BLaER1 treated with 17β-estradiol and CSF1 and Interleukin-3, amounts not matched to agents 10 nM and 100 nM (cell line): ENCODE data around the gene C14orf180.
A peak's percentile ranks its signal among the peaks of the same experiment; 100 is the strongest.

Experiments
- H3K27ac ChIP-seq, 11 experiments: shearing (Covaris generic); formaldehyde crosslinking; 2 replicates each; pipeline ENCODE4 v1.8.1; 2022
- H3K27me3 ChIP-seq, 11 experiments: shearing (Covaris generic); formaldehyde crosslinking; 2 replicates each; pipeline ENCODE4 v1.8.1; 2022
- H3K36me3 ChIP-seq, 11 experiments: shearing (Covaris generic); formaldehyde crosslinking; 2 replicates each; pipeline ENCODE4 v1.8.1; 2022
- H3K4me1 ChIP-seq, 10 experiments: shearing (Covaris generic); formaldehyde crosslinking; 2 replicates each; pipeline ENCODE4 v1.8.1; 2022
- H3K4me2 ChIP-seq, 11 experiments: shearing (Covaris generic); formaldehyde crosslinking; 2 replicates each; pipeline ENCODE4 v1.8.1; 2022
- H3K4me3 ChIP-seq, 10 experiments: shearing (Covaris generic); formaldehyde crosslinking; 2 replicates each; pipeline ENCODE4 v1.8.1; 2022
- H3K9ac ChIP-seq, 11 experiments: shearing (Covaris generic); formaldehyde crosslinking; 2 replicates each; pipeline ENCODE4 v1.8.1; 2022
- H3K9me3 ChIP-seq, 11 experiments: shearing (Covaris generic); formaldehyde crosslinking; replicated peaks in 1 of 11; 2 replicates each; pipeline ENCODE4 v1.8.1; 2022
- H4K20me1 ChIP-seq, 11 experiments: shearing (Covaris generic); formaldehyde crosslinking; 2 replicates each; pipeline ENCODE4 v1.8.1; 2022
- Cebpa-rat ChIP-seq, 11 experiments: shearing (Covaris generic); IDR thresholded peaks; 2 replicates each; pipeline ENCODE4 v1.8.1; 2022

Gene C14orf180

DNA sequence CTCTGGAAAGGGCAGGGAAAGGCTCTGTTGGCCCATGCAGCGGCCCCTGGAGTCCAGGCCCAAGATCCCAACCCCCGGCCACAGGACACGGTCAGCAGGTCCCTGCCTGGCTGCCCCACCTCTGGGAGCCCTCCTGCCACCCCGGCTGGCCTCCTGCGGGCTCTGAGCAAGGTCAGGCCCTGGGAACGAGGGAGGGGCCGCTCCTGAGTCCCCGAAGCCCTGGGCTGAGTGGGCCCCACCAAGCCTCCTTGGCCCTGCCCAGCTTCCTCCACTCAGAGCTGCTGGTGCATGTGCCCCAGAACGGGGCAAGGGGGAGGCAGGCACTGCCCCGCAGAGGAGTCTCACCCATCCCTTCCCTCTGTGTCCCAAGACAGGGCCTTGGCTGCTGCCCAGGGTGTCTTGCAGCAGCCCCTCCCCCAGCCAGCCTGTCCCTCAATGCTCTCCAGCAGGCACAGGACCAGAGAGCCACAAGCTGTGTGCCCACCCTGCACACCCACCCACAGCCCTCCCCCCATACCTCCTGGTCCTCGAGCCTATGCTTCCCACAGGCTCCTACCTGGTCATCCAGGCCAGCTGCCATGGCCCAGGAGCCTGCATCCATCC, 7.4 kb upstream of the C14orf180 start:
- Histone ChIP-seq H3K27ac (no peak overlapping the region), H4K20me1 (no peaks in the 10 kb centered on the region; a peak in 1 of 22 replicates), H3K4me3 (no peak overlapping the region), H3K9me3 (no peaks in the 10 kb centered on the region), H3K4me2 (peak overlapping the region in 8 of 11 experiments; percentile 2 to 48 (median 20); a peak in 12 of 22 replicates), H3K36me3 (no peaks in the 10 kb centered on the region), H3K9ac (no peak overlapping the region), H3K27me3 (no peaks in the 10 kb centered on the region), H3K4me1 (peaks cover 0 to 19% (median 17%) of the 10 kb centered on the region in 10 experiments; a peak in 13 of 20 replicates)
- no peak for TF ChIP-seq Cebpa-rat (IDR thresholded peaks at IDR 0.05)

DNA sequence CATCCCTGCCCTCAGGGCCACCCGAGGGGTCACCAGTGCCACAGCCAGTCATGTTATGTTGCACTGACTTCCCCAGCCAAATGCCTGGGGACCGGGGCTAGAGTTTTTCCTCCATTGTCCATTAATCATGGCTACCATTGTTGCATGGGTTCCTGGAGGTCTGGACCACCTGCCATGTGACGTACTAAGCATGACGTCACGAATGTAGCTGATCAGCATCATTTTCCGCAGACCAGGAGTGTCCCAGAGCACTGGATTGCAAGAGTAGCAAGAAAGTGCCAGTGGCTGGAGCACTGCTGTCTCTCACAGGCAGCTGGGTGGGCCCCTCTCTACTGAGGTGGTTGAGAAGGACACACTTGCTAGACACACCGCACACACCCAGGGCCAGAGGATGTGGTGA, 6.9 kb upstream of the C14orf180 start:
- Histone ChIP-seq H4K20me1 (no peaks in the 10 kb centered on the region; a peak in 1 of 22 replicates), H3K4me2 (no peak overlapping the region)

DNA sequence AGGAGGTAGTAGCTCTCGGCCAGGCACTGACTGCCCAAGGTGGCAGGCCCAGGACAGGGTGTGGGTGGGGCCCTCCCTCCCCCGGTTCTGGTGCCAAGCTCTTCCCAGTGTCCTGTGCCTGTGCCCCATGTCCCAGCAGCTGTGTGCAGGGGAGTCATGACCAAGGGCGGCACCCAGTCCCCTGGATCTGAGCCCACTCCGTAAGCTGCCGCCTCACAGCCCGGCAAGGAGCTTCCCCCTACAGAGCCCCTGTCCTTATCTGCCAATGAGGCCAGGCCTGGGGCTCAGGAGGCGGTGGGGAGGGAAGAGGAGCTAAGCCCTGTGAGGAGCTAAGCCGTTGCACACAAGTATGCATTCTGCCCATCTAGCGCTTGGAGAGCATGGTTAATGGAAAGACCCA, 5.6 kb upstream of the C14orf180 start:
- Histone ChIP-seq H3K4me1 (peaks cover 0 to 19% (median 17%) of the 10 kb centered on the region in 10 experiments; a peak in 13 of 20 replicates), H4K20me1 (no peaks in the 10 kb centered on the region; a peak in 1 of 22 replicates), H3K36me3 (no peaks in the 10 kb centered on the region), H3K27ac (no peak overlapping the region), H3K9ac (no peak overlapping the region), H3K4me3 (no peak overlapping the region), H3K27me3 (no peaks in the 10 kb centered on the region), H3K4me2 (no peak overlapping the region), H3K9me3 (no peaks in the 10 kb centered on the region)
- no peak for TF ChIP-seq Cebpa-rat (IDR thresholded peaks at IDR 0.05)

More for the DNA sequence above, 6.9 kb upstream of the C14orf180 start:
- Histone ChIP-seq H3K4me1 (peaks cover 0 to 19% (median 17%) of the 10 kb centered on the region in 10 experiments; a peak in 13 of 20 replicates), H3K4me3 (no peak overlapping the region), H3K27me3 (no peaks in the 10 kb centered on the region), H3K36me3 (no peaks in the 10 kb centered on the region), H3K27ac (no peak overlapping the region), H3K9me3 (no peaks in the 10 kb centered on the region), H3K9ac (no peak overlapping the region)
- TF ChIP-seq Cebpa-rat (IDR thresholded peaks at IDR 0.05): no peak

DNA sequence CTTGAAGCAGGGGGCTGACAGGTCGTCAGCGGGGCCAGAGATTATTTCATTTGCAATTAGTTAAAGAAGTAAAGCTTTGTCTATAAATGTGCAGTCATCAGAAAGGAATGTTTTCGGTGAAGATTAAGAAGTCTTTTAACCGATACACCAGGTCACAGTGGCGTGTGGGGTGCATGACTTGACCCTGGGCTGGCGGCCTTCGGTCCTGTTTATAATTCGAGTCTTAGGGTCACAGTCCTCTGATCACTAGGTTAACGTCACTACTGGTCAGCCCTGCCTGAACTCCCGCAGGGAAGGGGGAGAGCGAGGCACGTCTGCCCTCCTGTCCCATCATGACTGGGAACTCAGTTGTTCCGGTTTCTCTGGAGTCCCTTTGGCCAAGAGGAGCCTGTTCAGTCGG, 5.0 kb upstream of the C14orf180 start:
- no peak overlapping the region for H3K27ac ChIP-seq
- no peaks in the 10 kb centered on the region for H3K36me3 ChIP-seq
- no peak overlapping the region for H3K4me3 ChIP-seq
- H4K20me1 ChIP-seq: no peaks in the 10 kb centered on the region; a peak in 1 of 22 replicates
- H3K9ac ChIP-seq: no peak overlapping the region
- H3K4me2 ChIP-seq: no peak overlapping the region
- H3K27me3 ChIP-seq: no peaks in the 10 kb centered on the region
- no peaks in the 10 kb centered on the region for H3K9me3 ChIP-seq
- H3K4me1 ChIP-seq: peaks cover 0 to 19% (median 17%) of the 10 kb centered on the region in 10 experiments; a peak in 14 of 20 replicates
- no peak for TF ChIP-seq Cebpa-rat (IDR thresholded peaks at IDR 0.05)

DNA sequence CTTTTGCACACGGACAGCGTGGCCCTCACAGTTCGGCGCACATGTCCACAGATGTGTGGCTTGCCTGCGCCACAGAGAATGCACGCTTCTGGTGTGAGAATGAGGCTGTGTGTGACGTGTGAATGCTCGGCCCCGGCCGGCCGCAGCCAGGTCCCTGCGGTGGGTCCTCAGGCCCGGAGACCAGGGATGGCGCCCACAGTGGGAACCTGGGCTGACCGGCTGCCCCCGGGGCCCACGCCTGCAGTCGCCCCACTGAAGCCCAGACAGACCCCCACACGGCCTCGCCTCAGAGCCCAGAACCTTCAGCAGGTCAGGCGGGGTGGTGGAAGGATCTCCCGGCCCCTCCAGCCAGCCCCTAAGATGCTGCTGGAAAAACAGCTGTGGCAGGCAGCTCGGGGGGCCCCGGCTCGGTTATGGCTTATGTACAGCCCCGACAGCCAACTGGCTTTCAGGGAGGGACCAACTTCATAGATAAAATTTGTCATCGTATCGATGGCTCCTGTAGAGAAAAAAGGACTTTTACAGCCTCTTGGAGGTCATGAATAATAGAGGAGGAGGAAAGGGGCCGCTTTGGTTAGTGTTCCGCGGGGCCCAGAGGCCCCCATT, 4.5 kb upstream of the C14orf180 start:
- peaks cover 0 to 25% (median 21%) of the 10 kb centered on the region in 10 experiments; a peak in 14 of 20 replicates for H3K4me1 ChIP-seq
- H4K20me1 ChIP-seq: peaks cover 0 to under 1% (median 0%) of the 10 kb centered on the region in 11 experiments; a peak in 2 of 22 replicates
- TF ChIP-seq Cebpa-rat (IDR thresholded peaks at IDR 0.05): no peak
- H3K27ac ChIP-seq: no peak overlapping the region
- H3K9ac ChIP-seq: no peak overlapping the region
- H3K9me3 ChIP-seq: no peaks in the 10 kb centered on the region
- no peak overlapping the region for H3K4me3 ChIP-seq
- 0 out of 22 replicates have a peak, but pooled peaks cover 0 to 3% (median 0%) of the 10 kb centered on the region in 11 experiments for H3K27me3 ChIP-seq
- H3K4me2 ChIP-seq: no peak overlapping the region
- no peaks in the 10 kb centered on the region for H3K36me3 ChIP-seq

DNA sequence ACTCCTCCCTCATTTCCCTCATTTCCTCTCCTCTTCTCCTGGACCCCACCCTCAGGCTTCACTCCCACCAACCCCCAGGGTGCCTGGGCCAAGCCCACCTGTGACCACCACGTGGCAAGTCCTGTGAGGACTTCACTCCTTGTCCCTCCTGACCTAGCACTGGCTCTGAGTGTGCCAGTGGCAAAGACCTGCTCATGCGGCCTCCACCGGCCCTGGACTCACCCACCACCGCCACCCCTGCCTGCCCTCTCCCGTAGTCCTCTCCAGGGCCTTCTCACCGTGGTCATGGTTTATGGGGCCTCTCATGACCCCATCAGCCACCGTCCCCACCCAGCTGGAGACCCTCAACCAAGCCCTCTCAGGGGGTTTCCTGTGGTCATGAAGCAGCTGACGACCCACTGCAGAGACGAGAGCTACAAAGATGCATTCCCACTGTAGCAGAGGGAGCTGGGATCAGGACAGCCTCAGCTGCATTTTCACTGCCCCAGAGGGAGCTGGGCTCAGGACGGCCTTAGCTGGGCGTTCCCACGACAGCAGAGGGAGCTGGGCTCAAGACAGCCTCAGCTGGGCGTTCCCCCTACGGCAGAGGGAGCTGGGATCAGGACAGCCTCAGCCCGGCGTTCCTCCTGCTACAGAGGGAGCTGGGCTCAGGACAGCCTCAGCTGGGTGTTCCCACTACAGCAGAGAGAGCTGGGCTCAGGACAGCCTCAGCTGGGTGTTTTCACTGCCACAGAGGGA, 3.2 kb upstream of the C14orf180 start:
- Histone ChIP-seq H3K9me3 (no peaks in the 10 kb centered on the region), H3K36me3 (no peaks in the 10 kb centered on the region), H3K9ac (peak overlapping the region in 3 of 11 experiments; percentile 8 to 56 (median 18); a peak in 3 of 22 replicates), H4K20me1 (peaks cover 0 to 12% (median 0%) of the 10 kb centered on the region in 11 experiments; a peak in 2 of 22 replicates), H3K27me3 (peaks cover 0 to 8% (median 0%) of the 10 kb centered on the region in 11 experiments; a peak in 5 of 22 replicates), H3K4me3 (no peak overlapping the region), H3K4me2 (peak overlapping the region in 6 of 11 experiments; percentile 21 to 45 (median 38); a peak in 9 of 22 replicates), H3K4me1 (peaks cover 0 to 38% (median 35%) of the 10 kb centered on the region in 10 experiments; a peak in 16 of 20 replicates), H3K27ac (no peak overlapping the region)
- no peak for TF ChIP-seq Cebpa-rat (IDR thresholded peaks at IDR 0.05)

DNA sequence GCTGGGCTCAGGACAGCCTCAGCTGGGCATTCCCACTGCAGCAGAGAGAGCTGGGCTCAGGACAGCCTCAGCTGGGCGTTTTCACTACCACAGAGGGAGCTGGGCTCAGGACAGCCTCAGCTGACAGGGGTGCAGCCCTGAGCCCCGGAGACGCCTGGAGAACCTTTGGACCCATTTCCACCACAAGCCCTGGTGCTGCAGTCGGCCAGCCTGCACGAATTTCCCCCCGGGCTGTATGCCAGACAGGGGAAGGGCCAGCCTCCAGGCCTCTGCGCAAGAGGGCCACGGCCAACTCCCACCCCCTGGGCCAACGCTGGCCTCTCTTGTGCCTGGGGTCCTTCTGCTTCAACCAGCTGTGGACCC, 2.6 kb upstream of the C14orf180 start:
- H3K36me3 ChIP-seq: no peaks in the 10 kb centered on the region
- peaks cover 0 to 12% (median 0%) of the 10 kb centered on the region in 11 experiments; a peak in 5 of 22 replicates for H3K27me3 ChIP-seq
- peaks cover 0 to 12% (median 0%) of the 10 kb centered on the region in 11 experiments; a peak in 2 of 22 replicates for H4K20me1 ChIP-seq
- no peaks in the 10 kb centered on the region for H3K9me3 ChIP-seq
- peak overlapping the region in 4 of 11 experiments; percentile 36 to 45 (median 40); a peak in 8 of 22 replicates for H3K4me2 ChIP-seq
- no peak for TF ChIP-seq Cebpa-rat (IDR thresholded peaks at IDR 0.05)
- no peak overlapping the region for H3K27ac ChIP-seq
- no peak overlapping the region for H3K4me3 ChIP-seq
- H3K9ac ChIP-seq: peak overlapping the region in 2 of 11 experiments; percentile 18 to 56; a peak in 2 of 22 replicates
- H3K4me1 ChIP-seq: peaks cover 0 to 40% (median 36%) of the 10 kb centered on the region in 10 experiments; a peak in 16 of 20 replicates

DNA sequence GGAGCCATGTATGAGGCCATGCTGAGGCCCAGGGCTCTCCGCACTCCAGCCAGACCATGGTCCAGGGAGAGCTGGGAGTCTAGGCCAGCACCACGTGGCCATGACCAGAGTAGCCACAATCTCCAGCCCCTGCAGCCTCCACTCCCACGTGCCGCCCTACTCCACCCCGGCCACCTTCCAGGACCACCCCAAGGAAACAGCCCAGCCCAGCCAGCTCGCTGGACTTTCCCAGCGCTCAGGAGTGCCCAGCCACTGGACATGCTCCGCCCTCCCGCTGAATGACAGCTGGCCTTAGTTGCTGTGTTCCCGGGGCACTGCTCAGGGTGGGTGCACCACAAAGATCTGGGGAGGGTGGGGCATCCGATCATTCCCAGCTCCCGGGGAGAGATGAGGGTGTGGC, 2.1 kb upstream of the C14orf180 start:
- peaks cover 0 to 42% (median 36%) of the 10 kb centered on the region in 10 experiments; a peak in 16 of 20 replicates for H3K4me1 ChIP-seq
- no peak overlapping the region for H3K9ac ChIP-seq
- H3K27ac ChIP-seq: no peak overlapping the region
- H3K9me3 ChIP-seq: no peaks in the 10 kb centered on the region
- peaks cover 0 to 14% (median 0%) of the 10 kb centered on the region in 11 experiments; a peak in 2 of 22 replicates for H4K20me1 ChIP-seq
- no peak for TF ChIP-seq Cebpa-rat (IDR thresholded peaks at IDR 0.05)
- H3K27me3 ChIP-seq: peaks cover 0 to 12% (median 0%) of the 10 kb centered on the region in 11 experiments; a peak in 5 of 22 replicates
- no peak overlapping the region for H3K4me3 ChIP-seq
- H3K36me3 ChIP-seq: no peaks in the 10 kb centered on the region
- H3K4me2 ChIP-seq: no peak overlapping the region
